ENCODE results near the gene SLC17A9. TPM values are rescaled to one million over a fixed set of nuclear protein-coding genes. Genes with fewer than 3 reads are reported as not detected.

The SLC17A9 gene
- total and polyA plus RNA-seq, 10 of the 15 experiments (the other 5 are each of a cell fraction or from before 2014, with no cell fraction given) = 0.72 to 74.1 (median 29.4) TPM

GRCh38 chr20:62977613-62978560 lies 25.4 kb downstream of the SLC17A9 start (continued):
- TF ChIP-seq GABPA (IDR thresholded peaks at IDR 0.05; ENCODE audit: low read depth) (no peak), NR2C2 (IDR thresholded peaks at IDR 0.05; ENCODE audit: borderline replicate concordance, control insufficient read depth, insufficient read length, low read depth) (no peak), NR2F1 (conservative IDR thresholded peaks at IDR 0.05) (peak; percentile 94), EGR1 (IDR thresholded peaks at IDR 0.05; ENCODE audit: borderline replicate concordance in 1 of 2, low read depth in 2 of 2, low read length in 2 of 2) (no peak), CBX3 (IDR thresholded peaks at IDR 0.05; ENCODE audit: borderline replicate concordance, low read depth) (no peak), ESRRA (IDR thresholded peaks at IDR 0.05; ENCODE audit: low read length) (no peak), KAT2A (conservative IDR thresholded peaks at IDR 0.05; ENCODE audit: control insufficient read depth, low read depth, low read length) (no peak), MLLT1 (IDR thresholded peaks at IDR 0.05) (peak; percentile 87), FOXK2 (IDR thresholded peaks at IDR 0.05) (peak; percentile 41; the same call in 1 of the 2 replicates), TCF3 (IDR thresholded peaks at IDR 0.05; ENCODE audit: borderline replicate concordance, insufficient read depth, low read depth, low read length) (no peak), E2F4 (IDR thresholded peaks at IDR 0.05; ENCODE audit: low read depth, low read length) (no peak), BRCA1 (IDR thresholded peaks at IDR 0.05; ENCODE audit: low read depth, low read length) (no peak), PRDM15 (CRISPR knock-in tag; IDR thresholded peaks at IDR 0.05) (no peak), GATAD2B (conservative IDR thresholded peaks at IDR 0.05; ENCODE audit: low read depth) (peak; percentile 100), LARP7 (IDR thresholded peaks at IDR 0.05) (peak; percentile 54), CREM (IDR thresholded peaks at IDR 0.05; ENCODE audit: low read depth) (peak; percentile 95), MEF2A (IDR thresholded peaks at IDR 0.05; ENCODE audit: insufficient read depth, low read depth, low read length) (no peak), CEBPB (IDR thresholded peaks at IDR 0.05; ENCODE audit: borderline replicate concordance in 1 of 2, low read depth in 2 of 2, low read length in 2 of 2) (no peak), KDM1A (IDR thresholded peaks at IDR 0.05; ENCODE audit: borderline replicate concordance) (no peak), STAT3 (IDR thresholded peaks at IDR 0.05; ENCODE audit: low read depth, low read length) (no peak), POLR2AphosphoS2 (IDR thresholded peaks at IDR 0.05; ENCODE audit: low read depth, low read length) (no peak)
- TF ChIP-seq, protein P1, sequence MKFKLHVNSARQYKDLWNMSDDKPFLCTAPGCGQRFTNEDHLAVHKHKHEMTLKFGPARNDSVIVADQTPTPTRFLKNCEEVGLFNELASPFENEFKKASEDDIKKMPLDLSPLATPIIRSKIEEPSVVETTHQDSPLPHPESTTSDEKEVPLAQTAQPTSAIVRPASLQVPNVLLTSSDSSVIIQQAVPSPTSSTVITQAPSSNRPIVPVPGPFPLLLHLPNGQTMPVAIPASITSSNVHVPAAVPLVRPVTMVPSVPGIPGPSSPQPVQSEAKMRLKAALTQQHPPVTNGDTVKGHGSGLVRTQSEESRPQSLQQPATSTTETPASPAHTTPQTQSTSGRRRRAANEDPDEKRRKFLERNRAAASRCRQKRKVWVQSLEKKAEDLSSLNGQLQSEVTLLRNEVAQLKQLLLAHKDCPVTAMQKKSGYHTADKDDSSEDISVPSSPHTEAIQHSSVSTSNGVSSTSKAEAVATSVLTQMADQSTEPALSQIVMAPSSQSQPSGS (IDR thresholded peaks at IDR 0.05; ENCODE audit: low read length) = no peak
